DOHH2 (cell line): ENCODE data around the gene ZNF408.

ENCODE experiments used
- H3F3A ChIP-seq: fragments of 200-600 bp; sonication (generic), shearing (Covaris generic); 2 replicates; pipeline ENCODE4 v1.6.0; 2016; ENCODE audit warnings: antibody characterized with exemption, mild to moderate bottlenecking; ENCODE audit not compliant: control insufficient read depth, insufficient read depth
- H3K27ac ChIP-seq: fragments of 200-600 bp; sonication (generic); 2 replicates; pipeline ENCODE4 v1.5.1; 2014; ENCODE audit warnings: low read depth, mild to moderate bottlenecking, low read length, moderate library complexity
- H3K27me3 ChIP-seq: fragments of 200-600 bp; sonication (generic); 2 replicates; pipeline ENCODE4 v1.6.1; 2014; ENCODE audit warnings: mild to moderate bottlenecking, low read length, mixed read lengths; ENCODE audit not compliant: control insufficient read depth
- H3K36me3 ChIP-seq: fragments of 200-600 bp; sonication (generic); 2 replicates; pipeline ENCODE4 v1.6.1; 2014; ENCODE audit warnings: mild to moderate bottlenecking, low read length, moderate library complexity, mixed read lengths; ENCODE audit not compliant: control insufficient read depth
- H3K4me1 ChIP-seq: fragments of 200-600 bp; sonication (generic); 2 replicates; pipeline ENCODE4 v1.6.1; 2014; ENCODE audit warnings: mild to moderate bottlenecking, low read length, mixed read lengths; ENCODE audit not compliant: control insufficient read depth
- H3K4me2 ChIP-seq: fragments of 200-600 bp; sonication (generic); 2 replicates; pipeline ENCODE4 v1.6.0; 2014; ENCODE audit warnings: mild to moderate bottlenecking, low read length, moderate library complexity
- H3K4me3 ChIP-seq: fragments of 200-600 bp; sonication (generic); 2 replicates; pipeline ENCODE4 v1.5.1; 2014; ENCODE audit warnings: mild to moderate bottlenecking, low read length, mixed read lengths
- H3K79me2 ChIP-seq: fragments of 200-600 bp; sonication (generic); 2 replicates; pipeline ENCODE4 v1.6.1; 2014; ENCODE audit warnings: mild to moderate bottlenecking, low read length, mixed read lengths; ENCODE audit not compliant: control insufficient read depth
- H3K9me2 ChIP-seq: fragments of 200-600 bp; sonication (generic); replicated peaks from 2 replicates; pipeline ENCODE4 v1.6.1; 2014; ENCODE audit warnings: mild to moderate bottlenecking, low read length, mixed read lengths; ENCODE audit not compliant: control insufficient read depth
- H3K9me3 ChIP-seq: fragments of 200-600 bp; sonication (generic); 2 replicates; pipeline ENCODE4 v1.6.1; 2014; ENCODE audit warnings: antibody characterized with exemption, low read length, mixed read lengths; ENCODE audit not compliant: control insufficient read depth, insufficient read depth
- H4K20me1 ChIP-seq: fragments of 200-600 bp; sonication (generic); 2 replicates; pipeline ENCODE4 v1.6.0; 2014; ENCODE audit warnings: low read depth, mild to moderate bottlenecking, antibody characterized with exemption, low read length, moderate library complexity; ENCODE audit not compliant: control insufficient read depth, insufficient read depth
- CTCF ChIP-seq: fragments of 200-600 bp; sonication (generic); IDR thresholded peaks from one replicate; pipeline ENCODE4 v1.5.1; 2014; ENCODE audit warnings: antibody characterized with exemption, mild to moderate bottlenecking, low read depth, low read length; ENCODE audit not compliant: poor library complexity, severe bottlenecking
- EZH2phosphoT487 ChIP-seq: fragments of 200-600 bp; sonication (generic); IDR thresholded peaks from 2 replicates; pipeline ENCODE4 v1.6.1; 2017; ENCODE audit warnings: borderline replicate concordance, mild to moderate bottlenecking, antibody characterized with exemption, low read length, moderate library complexity, mixed read lengths

ZNF408 gene

GRCh38 chr11:46733234-46733633 lies 32.4 kb downstream of the ZNF408 start:
- Histone ChIP-seq H3K79me2 (no peaks in the 10 kb centered on the region), H3K4me3 (no peak overlapping the region), H3K9me3 (no peaks in the 10 kb centered on the region), H3K4me2 (no peak overlapping the region), H3K27ac (no peak overlapping the region), H3K27me3 (no peaks in the 10 kb centered on the region), H4K20me1 (no peaks in the 10 kb centered on the region), H3K36me3 (no peaks in the 10 kb centered on the region), H3K9me2 (no peaks in the 10 kb centered on the region), H3F3A (no peaks in the 10 kb centered on the region), H3K4me1 (no peaks in the 10 kb centered on the region)
- no peak for TF ChIP-seq CTCF
- no peak for TF ChIP-seq EZH2phosphoT487

- Histone ChIP-seq H3F3A (no peaks in the 10 kb centered on the region), H4K20me1 (no peaks in the 10 kb centered on the region), H3K27me3 (no peaks in the 10 kb centered on the region), H3K36me3 (peaks cover 1% of the 10 kb centered on the region; the same call in 1 of the 2 replicates), H3K79me2 (no peaks in the 10 kb centered on the region), H3K9me2 (no peaks in the 10 kb centered on the region), H3K27ac (no peak overlapping the region), H3K4me3 (no peak overlapping the region), H3K4me1 (no peaks in the 10 kb centered on the region), H3K9me3 (no peaks in the 10 kb centered on the region), H3K4me2 (no peak overlapping the region)
- TF ChIP-seq EZH2phosphoT487 = no peak
- TF ChIP-seq CTCF = no peak
These were observed 35.3 kb downstream of the ZNF408 start for GRCh38 chr11:46736146-46736545.

GRCh38 chr11:46736615-46737014 lies 35.8 kb downstream of the ZNF408 start:
- Histone ChIP-seq H3K79me2 (no peaks in the 10 kb centered on the region), H3K36me3 (peaks cover 6% of the 10 kb centered on the region), H3K27me3 (no peaks in the 10 kb centered on the region), H4K20me1 (no peaks in the 10 kb centered on the region), H3K4me2 (no peak overlapping the region), H3F3A (no peaks in the 10 kb centered on the region), H3K27ac (no peak overlapping the region), H3K4me3 (no peak overlapping the region), H3K4me1 (no peaks in the 10 kb centered on the region), H3K9me3 (no peaks in the 10 kb centered on the region), H3K9me2 (no peaks in the 10 kb centered on the region)
- TF ChIP-seq EZH2phosphoT487 (no peak), CTCF (no peak)

GRCh38 chr11:46737699-46738098 lies 36.9 kb downstream of the ZNF408 start:
- no peaks in the 10 kb centered on the region for H4K20me1 ChIP-seq
- no peak overlapping the region for H3K4me3 ChIP-seq
- H3K9me3 ChIP-seq = no peaks in the 10 kb centered on the region
- H3K4me1 ChIP-seq = no peaks in the 10 kb centered on the region
- no peaks in the 10 kb centered on the region for H3F3A ChIP-seq
- H3K36me3 ChIP-seq = peaks cover 17% of the 10 kb centered on the region
- TF ChIP-seq EZH2phosphoT487 (no peak), CTCF (no peak)
- H3K79me2 ChIP-seq = no peaks in the 10 kb centered on the region
- no peaks in the 10 kb centered on the region for H3K27me3 ChIP-seq
- H3K4me2 ChIP-seq = no peak overlapping the region
- H3K9me2 ChIP-seq = no peaks in the 10 kb centered on the region
- H3K27ac ChIP-seq = no peak overlapping the region
